Ammon's horn (tissue), 1 donor: ENCODE results near the gene MASP1.

Experiments
- DNase-seq: peaks from one replicate; pipeline ENCODE4 v3.0.0-alpha.2; 2016; ENCODE audit warnings: low spot score

MASP1 gene

GRCh38 chr3:187293516-187294430 is 2.2 kb upstream of the MASP1 start:
- no peak for DNase-seq

GRCh38 chr3:187292631-187293515 is 1.3 kb upstream of the MASP1 start:
- DNase-seq: no peak

GRCh38 chr3:187292181-187292580 is 644 bp upstream of the MASP1 start:
- DNase-seq: peak; percentile 12

- peak; percentile 64 for DNase-seq
These were observed 481 bp downstream of the MASP1 start for GRCh38 chr3:187291001-187291511.

- no peak for DNase-seq
These were observed 1.0 kb downstream of the MASP1 start for GRCh38 chr3:187290503-187290902.

GRCh38 chr3:187288855-187289605 is 2.5 kb downstream of the MASP1 start:
- no peak for DNase-seq

- peak; percentile 31 for DNase-seq
These were observed 3.2 kb downstream of the MASP1 start for GRCh38 chr3:187288131-187288854.

GRCh38 chr3:187287256-187287655 is 4.3 kb downstream of the MASP1 start:
- no peak for DNase-seq

- no peak for DNase-seq
These were observed 5.0 kb downstream of the MASP1 start for GRCh38 chr3:187286467-187287059.

GRCh38 chr3:187281191-187281714 is 10.3 kb downstream of the MASP1 start:
- no peak for DNase-seq

GRCh38 chr3:187280644-187281043 is 10.9 kb downstream of the MASP1 start:
- DNase-seq: no peak

- no peak for DNase-seq
These were observed 14.4 kb downstream of the MASP1 start for GRCh38 chr3:187277129-187277462.

- no peak for DNase-seq
These were observed 15.0 kb downstream of the MASP1 start for GRCh38 chr3:187276397-187277128.

- peak; percentile 47 for DNase-seq
These were observed 16.6 kb downstream of the MASP1 start for GRCh38 chr3:187274977-187275338.

- no peak for DNase-seq
These were observed 17.1 kb downstream of the MASP1 start for GRCh38 chr3:187274315-187274976.

GRCh38 chr3:187271582-187271981 is 20.0 kb downstream of the MASP1 start:
- no peak for DNase-seq

GRCh38 chr3:187269486-187269885 is 22.1 kb downstream of the MASP1 start:
- no peak for DNase-seq

- no peak for DNase-seq
These were observed 24.2 kb downstream of the MASP1 start for GRCh38 chr3:187267306-187267705.

- no peak for DNase-seq
These were observed 24.8 kb downstream of the MASP1 start for GRCh38 chr3:187266691-187267090.
